ENCODE measurements around the gene CLASP1. TPM values are rescaled to one million over a fixed set of nuclear protein-coding genes. Genes with fewer than 3 reads are reported as not detected.

Gene CLASP1
- total and polyA plus RNA-seq, 2 of the 8 experiments (the other 6 are each of a cell fraction or from before 2014, with no cell fraction given) = 7.3 to 53.9 TPM

- no peak overlapping the region for H3K18ac ChIP-seq (ENCODE audit: extremely low read depth, low read length)
- H3K4me1 ChIP-seq (replicated peaks in 1 of 4; ENCODE audit: control insufficient read depth in 3 of 4, insufficient read depth in 4 of 4, low read length in 3 of 4) = peaks cover 0 to 2% (median 0%) of the 10 kb centered on the region in 4 experiments; a peak in 3 of 7 replicates
- no peak overlapping the region for H2BK20ac ChIP-seq (ENCODE audit: low read length)
- H2AK5ac ChIP-seq (ENCODE audit: low read depth, low read length) = no peak overlapping the region
- H4K91ac ChIP-seq (replicated peaks; ENCODE audit: insufficient read length, low read length) = no peak overlapping the region
- 90% methylated on average over 4 of the region's 4 CpGs; no CpG with 5 or more reads in 1 of the 2 experiments for WGBS, 2 experiments (ENCODE audit: extremely low coverage in 1 of 2, insufficient coverage in 1 of 2, insufficient read length in 1 of 2, insufficient replicate concordance in 2 of 2, low coverage in 1 of 2, low lambda C conversion rate in 2 of 2, missing lambda C conversion rate in 1 of 2)
- H3K27ac ChIP-seq (ENCODE audit: low read depth, low read length) = no peak overlapping the region
- peaks cover 0 to 5% (median 0%) of the 10 kb centered on the region in 4 experiments; a peak in 2 of 8 replicates for H3K36me3 ChIP-seq (ENCODE audit: control insufficient read depth in 2 of 4, insufficient read depth in 4 of 4, low read length in 3 of 4)
- H3K9ac ChIP-seq (replicated peaks in 1 of 4; ENCODE audit: extremely low read depth in 1 of 4, low read depth in 3 of 4, low read length in 3 of 4) = no peak overlapping the region
- CTCF ChIA-PET (ENCODE audit: partially characterized antibody) = interaction anchor here (0.9 kb wide), 1 partner anchor 9 kb away, joined by 3 read pairs; no protein-coding TSS in a partner anchor
- no peak overlapping the region for H3K4ac ChIP-seq (replicated peaks; ENCODE audit: insufficient read length, low read depth, low read length)
- H3K9me3 ChIP-seq (ENCODE audit: insufficient read depth in 2 of 2, low read depth in 1 of 2, low read length in 1 of 2) = no peaks in the 10 kb centered on the region
- H3K14ac ChIP-seq (ENCODE audit: insufficient read length) = no peak overlapping the region
- H2BK15ac ChIP-seq (ENCODE audit: low read length) = no peak overlapping the region
- no peak overlapping the region for H3K56ac ChIP-seq (replicated peaks; ENCODE audit: insufficient read length, low read depth, low read length)
- FAIRE-seq = no peak
- H3K4me2 ChIP-seq (ENCODE audit: insufficient read depth in 1 of 2, low read depth in 2 of 2, low read length in 2 of 2) = no peak overlapping the region
- peaks cover 0 to 4% of the 10 kb centered on the region in 2 experiments; a peak in 1 of 4 replicates for H3K79me2 ChIP-seq (ENCODE audit: control insufficient read depth in 1 of 2, insufficient read depth in 2 of 2, low read length in 2 of 2)
- H3K27me3 ChIP-seq (replicated peaks in 1 of 4; ENCODE audit: control insufficient read depth in 3 of 4, extremely low read depth in 1 of 4, insufficient read depth in 3 of 4, low read length in 3 of 4) = no peaks in the 10 kb centered on the region
- no peak overlapping the region for H4K8ac ChIP-seq (ENCODE audit: extremely low read depth, insufficient read depth, low read length)
- no peak overlapping the region for H2BK5ac ChIP-seq (ENCODE audit: low read depth, low read length)
- POLR2A ChIA-PET (ENCODE audit: partially characterized antibody) = interaction anchor here (3.7 to 4.5 kb wide), 2 partner anchors 14 to 18 kb away, joined by 20 to 24 read pairs; partner anchors contain the start of gene CLASP1
- H3K23me2 ChIP-seq (ENCODE audit: low read depth, low read length) = no peaks in the 10 kb centered on the region
- DNase-seq (ENCODE audit: low read depth in 1 of 2, low spot score in 2 of 2) = no peak
- TF ChIP-seq, protein P1, sequence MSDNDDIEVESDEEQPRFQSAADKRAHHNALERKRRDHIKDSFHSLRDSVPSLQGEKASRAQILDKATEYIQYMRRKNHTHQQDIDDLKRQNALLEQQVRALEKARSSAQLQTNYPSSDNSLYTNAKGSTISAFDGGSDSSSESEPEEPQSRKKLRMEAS (IDR thresholded peaks at IDR 0.05) = no peak
- TF ChIP-seq CTBP2 (IDR thresholded peaks at IDR 0.05; ENCODE audit: borderline replicate concordance, insufficient read depth, insufficient read length, low read length) (no peak), SRF (IDR thresholded peaks at IDR 0.05; ENCODE audit: low read depth, low read length) (no peak), ZNF274 (IDR thresholded peaks at IDR 0.05; ENCODE audit: borderline replicate concordance, extremely low read depth, low read length) (no peak), MAFK (IDR thresholded peaks at IDR 0.05; ENCODE audit: low read depth, low read length) (no peak), HDAC6 (IDR thresholded peaks at IDR 0.05; ENCODE audit: low read depth, low read length) (no peak), CREB1 (IDR thresholded peaks at IDR 0.05) (no peak), SP1 (IDR thresholded peaks at IDR 0.05; ENCODE audit: low read depth, low read length) (no peak), BCL11A (IDR thresholded peaks at IDR 0.05; ENCODE audit: low read depth in 2 of 2, low read length in 2 of 2) (no peak), TEAD4 (IDR thresholded peaks at IDR 0.05; ENCODE audit: low read depth, low read length) (no peak)
- no peak overlapping the region for H3K23ac ChIP-seq (ENCODE audit: insufficient read length)
- H3K79me1 ChIP-seq (ENCODE audit: low read depth, low read length) = no peaks in the 10 kb centered on the region
- no peak overlapping the region for H3K4me3 ChIP-seq (ENCODE audit: extremely low read depth in 1 of 4, insufficient read depth in 2 of 4, low read depth in 3 of 4, low read length in 4 of 4)
- no peak overlapping the region for H4K5ac ChIP-seq (ENCODE audit: insufficient read length, low read depth, low read length)
- no peak overlapping the region for H2BK120ac ChIP-seq (replicated peaks; ENCODE audit: low read depth, low read length)
- H2BK12ac ChIP-seq (ENCODE audit: low read depth, low read length) = no peak overlapping the region
- H2AFZ ChIP-seq (ENCODE audit: low read length) = no peak overlapping the region
- no peaks in the 10 kb centered on the region for H4K20me1 ChIP-seq (replicated peaks in 1 of 2; ENCODE audit: control insufficient read depth in 1 of 2, insufficient read depth in 2 of 2, low read length in 2 of 2)
Measured at GRCh38 chr2:121664086-121664485, 14.8 kb upstream of the CLASP1 start.

Measured in H1 (cell line).